Trophoblast cell (in vitro differentiated cells and primary cell): ENCODE data around the gene STRADA.

ENCODE experiments used
- DNase-seq, 2 donors: peaks; one replicate each; pipeline ENCODE4 v3.0.0-alpha.2; 2016
- H2AFZ ChIP-seq: 2 replicates; pipeline ENCODE4 v1.6.1; 2013; ENCODE audit warnings: low read length, moderate library complexity, mild to moderate bottlenecking; ENCODE audit not compliant: insufficient read depth, poor library complexity
- H2AK5ac ChIP-seq: 2 replicates; pipeline ENCODE4 v1.6.1; 2013; ENCODE audit warnings: mild to moderate bottlenecking, low read length
- H2BK120ac ChIP-seq: 2 replicates; pipeline ENCODE4 v1.6.1; 2013; ENCODE audit warnings: low read length, mild to moderate bottlenecking, moderate library complexity; ENCODE audit not compliant: insufficient read depth, poor library complexity
- H2BK12ac ChIP-seq: 2 replicates; pipeline ENCODE4 v1.6.1; 2013; ENCODE audit warnings: mild to moderate bottlenecking, low read length, moderate library complexity
- H2BK5ac ChIP-seq: 2 replicates; pipeline ENCODE4 v1.6.1; 2013; ENCODE audit warnings: low read length, low read depth, moderate library complexity, mild to moderate bottlenecking; ENCODE audit not compliant: poor library complexity
- H3K14ac ChIP-seq: 2 replicates; pipeline ENCODE4 v1.6.1; 2013; ENCODE audit warnings: mild to moderate bottlenecking, low read length
- H3K18ac ChIP-seq: 2 replicates; pipeline ENCODE4 v1.6.1; 2013; ENCODE audit warnings: mild to moderate bottlenecking, low read length
- H3K23ac ChIP-seq: 2 replicates; pipeline ENCODE4 v1.6.1; 2013; ENCODE audit warnings: low read length
- H3K27ac ChIP-seq: 2 replicates; pipeline ENCODE4 v1.5.1; 2013; ENCODE audit warnings: low read depth, mild to moderate bottlenecking, inconsistent platforms, low read length, moderate library complexity
- H3K27me3 ChIP-seq: 2 replicates; pipeline ENCODE4 v1.6.1; 2013; ENCODE audit warnings: inconsistent platforms, mild to moderate bottlenecking, low read length, moderate library complexity; ENCODE audit not compliant: insufficient read depth
- H3K36me3 ChIP-seq, 2 experiments: 1 replicate in 1 of 2; 2 replicates in 1 of 2; pipeline ENCODE4 v1.6.1; 2013; ENCODE audit warnings: low read length in 2 of 2, mild to moderate bottlenecking in 2 of 2, moderate library complexity in 1 of 2; ENCODE audit not compliant: insufficient read depth in 2 of 2, control insufficient read depth in 1 of 2
- H3K4ac ChIP-seq: 2 replicates; pipeline ENCODE4 v1.6.1; 2013; ENCODE audit warnings: low read depth, mild to moderate bottlenecking, low read length, moderate library complexity
- H3K4me1 ChIP-seq, 2 experiments: 1 replicate in 1 of 2; 2 replicates in 1 of 2; pipeline ENCODE4 v1.6.1; 2013; ENCODE audit warnings: low read length in 2 of 2, mild to moderate bottlenecking in 2 of 2, moderate library complexity in 1 of 2; ENCODE audit not compliant: insufficient read depth in 2 of 2, control insufficient read depth in 1 of 2
- H3K4me2 ChIP-seq: 2 replicates; pipeline ENCODE4 v1.6.1; 2013; ENCODE audit warnings: inconsistent platforms, mild to moderate bottlenecking, low read length, moderate library complexity
- H3K4me3 ChIP-seq: 2 replicates; pipeline ENCODE4 v1.5.1; 2013; ENCODE audit warnings: mild to moderate bottlenecking, low read depth, low read length, inconsistent platforms
- H3K79me1 ChIP-seq: one replicate; pipeline ENCODE4 v1.6.1; 2013; ENCODE audit warnings: low read length
- H3K79me2 ChIP-seq: 2 replicates; pipeline ENCODE4 v1.6.1; 2013; ENCODE audit warnings: low read length, mild to moderate bottlenecking; ENCODE audit not compliant: control insufficient read depth, insufficient read depth, poor library complexity
- H3K9ac ChIP-seq: 2 replicates; pipeline ENCODE4 v1.6.1; 2013; ENCODE audit warnings: mild to moderate bottlenecking, low read length
- H3K9me3 ChIP-seq: 2 replicates; pipeline ENCODE4 v1.6.1; 2013; ENCODE audit warnings: low read depth, mild to moderate bottlenecking, control low read depth, inconsistent platforms, low read length; ENCODE audit not compliant: insufficient read depth
- H4K12ac ChIP-seq: 2 replicates; pipeline ENCODE4 v1.6.1; 2013; ENCODE audit warnings: low read depth, mild to moderate bottlenecking, low read length, moderate library complexity
- H4K8ac ChIP-seq: 2 replicates; pipeline ENCODE4 v1.6.1; 2013; ENCODE audit warnings: low read depth, mild to moderate bottlenecking, low read length, moderate library complexity
- H4K91ac ChIP-seq: one replicate; pipeline ENCODE4 v1.6.1; 2013; ENCODE audit warnings: low read depth, mild to moderate bottlenecking, low read length, moderate library complexity
- WGBS: extraction: QIAGEN DNeasy Blood & Tissue Kit; methylation state at CpG from one replicate; pipeline ENCODE4 v1.1.7; 2013; ENCODE audit warnings: missing lambda C conversion rate; ENCODE audit not compliant: insufficient read length, insufficient coverage; ENCODE audit errors: extremely low coverage; 5-methylcytosine and 5-hydroxymethylcytosine counted together

Gene STRADA

GRCh38 chr17:63697341-63698286, 44.0 kb downstream of the STRADA start:
- no peaks in the 10 kb centered on the region for H3K9me3 ChIP-seq
- no peak overlapping the region for H2BK5ac ChIP-seq
- no peak overlapping the region for H4K12ac ChIP-seq
- no peak overlapping the region for H4K91ac ChIP-seq
- H3K4me2 ChIP-seq: no peak overlapping the region
- peaks cover 6% of the 10 kb centered on the region for H3K79me1 ChIP-seq
- H3K4me1 ChIP-seq: peaks cover 9 to 16% of the 10 kb centered on the region in 2 experiments
- H3K9ac ChIP-seq: no peak overlapping the region
- H2BK12ac ChIP-seq: no peak overlapping the region
- peak in 1 of 2 donors; percentile 28 for DNase-seq
- H3K36me3 ChIP-seq: peaks cover 10 to 17% of the 10 kb centered on the region in 2 experiments
- H3K4ac ChIP-seq: no peak overlapping the region
- H4K8ac ChIP-seq: no peak overlapping the region
- H2BK120ac ChIP-seq: no peak overlapping the region
- H3K23ac ChIP-seq: no peak overlapping the region
- no peak overlapping the region for H3K27ac ChIP-seq
- no peaks in the 10 kb centered on the region for H3K27me3 ChIP-seq
- no peak overlapping the region for H3K14ac ChIP-seq
- no peak overlapping the region for H3K18ac ChIP-seq
- H2AK5ac ChIP-seq: no peak overlapping the region
- H3K79me2 ChIP-seq: peaks cover 4% of the 10 kb centered on the region
- no CpG with 5 or more reads among the region's 22 CpGs for WGBS
- H2AFZ ChIP-seq: no peak overlapping the region
- no peak overlapping the region for H3K4me3 ChIP-seq

GRCh38 chr17:63696381-63696961, 45.1 kb downstream of the STRADA start:
- Histone ChIP-seq H2AFZ (no peak overlapping the region), H3K4ac (no peak overlapping the region), H3K23ac (no peak overlapping the region), H3K18ac (no peak overlapping the region), H4K8ac (no peak overlapping the region), H3K9ac (no peak overlapping the region), H3K27me3 (no peaks in the 10 kb centered on the region), H3K79me2 (peaks cover 4% of the 10 kb centered on the region), H2BK5ac (no peak overlapping the region), H3K79me1 (peaks cover 6% of the 10 kb centered on the region), H4K12ac (no peak overlapping the region), H3K4me1 (peaks cover 9 to 16% of the 10 kb centered on the region in 2 experiments), H3K27ac (no peak overlapping the region), H3K36me3 (peaks cover 17 to 19% of the 10 kb centered on the region in 2 experiments), H3K14ac (no peak overlapping the region), H2BK12ac (no peak overlapping the region), H2BK120ac (no peak overlapping the region), H3K4me2 (no peak overlapping the region), H2AK5ac (no peak overlapping the region), H3K4me3 (no peak overlapping the region), H4K91ac (no peak overlapping the region), H3K9me3 (no peaks in the 10 kb centered on the region)
- DNase-seq: peak in 1 of 2 donors; percentile 25
- no CpG with 5 or more reads among the region's 9 CpGs for WGBS

- no peak overlapping the region for H4K8ac ChIP-seq
- H4K12ac ChIP-seq: no peak overlapping the region
- no peak overlapping the region for H3K18ac ChIP-seq
- no peak overlapping the region for H3K23ac ChIP-seq
- no peak overlapping the region for H3K14ac ChIP-seq
- no CpG with 5 or more reads among the region's 6 CpGs for WGBS
- no peak overlapping the region for H3K27ac ChIP-seq
- H3K79me2 ChIP-seq: peaks cover 4% of the 10 kb centered on the region
- H3K9me3 ChIP-seq: no peaks in the 10 kb centered on the region
- no peak overlapping the region for H3K9ac ChIP-seq
- H2BK5ac ChIP-seq: no peak overlapping the region
- H3K27me3 ChIP-seq: no peaks in the 10 kb centered on the region
- no peak overlapping the region for H2BK12ac ChIP-seq
- H4K91ac ChIP-seq: no peak overlapping the region
- H3K4me2 ChIP-seq: no peak overlapping the region
- H3K4ac ChIP-seq: no peak overlapping the region
- no peak for DNase-seq
- no peak overlapping the region for H2AFZ ChIP-seq
- H2AK5ac ChIP-seq: no peak overlapping the region
- H3K4me1 ChIP-seq: peaks cover 9 to 10% of the 10 kb centered on the region in 2 experiments
- H2BK120ac ChIP-seq: no peak overlapping the region
- peaks cover 6% of the 10 kb centered on the region for H3K79me1 ChIP-seq
- H3K4me3 ChIP-seq: no peak overlapping the region
- H3K36me3 ChIP-seq: peaks cover 23 to 25% of the 10 kb centered on the region in 2 experiments
Measured at GRCh38 chr17:63695889-63696288, 45.7 kb downstream of the STRADA start.

- no peaks in the 10 kb centered on the region for H3K9me3 ChIP-seq
- no peak overlapping the region for H3K23ac ChIP-seq
- no peak overlapping the region for H3K14ac ChIP-seq
- no peaks in the 10 kb centered on the region for H3K27me3 ChIP-seq
- no peak overlapping the region for H3K9ac ChIP-seq
- peaks cover 26 to 32% of the 10 kb centered on the region in 2 experiments for H3K36me3 ChIP-seq
- H2BK5ac ChIP-seq: no peak overlapping the region
- H4K8ac ChIP-seq: no peak overlapping the region
- no peak overlapping the region for H3K18ac ChIP-seq
- H3K4me1 ChIP-seq: peaks cover 4 to 5% of the 10 kb centered on the region in 2 experiments
- no peak overlapping the region for H2AK5ac ChIP-seq
- peaks cover 2% of the 10 kb centered on the region for H3K79me2 ChIP-seq
- H2BK120ac ChIP-seq: no peak overlapping the region
- no peak overlapping the region for H4K91ac ChIP-seq
- no peak overlapping the region for H3K27ac ChIP-seq
- DNase-seq: no peak
- H2BK12ac ChIP-seq: no peak overlapping the region
- no CpG with 5 or more reads among the region's 15 CpGs for WGBS
- H3K4me2 ChIP-seq: no peak overlapping the region
- H3K79me1 ChIP-seq: peaks cover under 1% of the 10 kb centered on the region
- no peak overlapping the region for H4K12ac ChIP-seq
- no peak overlapping the region for H3K4me3 ChIP-seq
- H3K4ac ChIP-seq: no peak overlapping the region
- H2AFZ ChIP-seq: no peak overlapping the region
Measured at GRCh38 chr17:63694950-63695773, 46.4 kb downstream of the STRADA start.
